K562 (cell line): ENCODE measurements around the gene ARHGAP29. TPM values are rescaled to one million over a fixed set of nuclear protein-coding genes. Genes with fewer than 3 reads are reported as not detected.

Experiments used
- ATAC-seq: fragments of 200-7000 bp; cut with Tn5 transposase; 3 replicates; pipeline ENCODE4 v1.9.1; 2020; ENCODE audit warnings: moderate library complexity
- BruUV-seq: library from RNA; stranded (reverse); fragments of 400-500 nt; replicated peaks from 2 replicates; lab custom pipeline; 2021; lab: Mats Ljungman, UMichigan
- CTCF ChIA-PET: fragments of 300-600 bp; formaldehyde crosslinking; extraction: SDS; loops from one replicate; lab custom pipeline; 2021; ENCODE audit warnings: low intra/inter-chr PET ratio; lab: Yijun Ruan, JAX
- POLR2A ChIA-PET: fragments of 300-600, 350-650 bp; sonication (Branson Sonifier 250); formaldehyde crosslinking; extraction: SDS; loops from one replicate; lab custom pipeline; 2021; ENCODE audit warnings: antibody characterized with exemption, inconsistent platforms; lab: Yijun Ruan, JAX
- DNase-seq, 4 experiments: peaks; one replicate each; pipeline versions ENCODE4 v3.0.0 to v3.0.0-alpha.2; 2011 to 2018; ENCODE audit warnings: low spot score in 3 of 4, mixed read lengths in 3 of 4; ENCODE audit errors: extremely low read depth in 1 of 4
- FAIRE-seq: peaks from 2 replicates; lab custom pipeline; 2011; peaks lifted over from hg19 to GRCh38; lab: Jason Lieb, UNC
- H2AFZ ChIP-seq: 2 replicates; pipeline ENCODE4 v1.6.0; 2011; ENCODE audit warnings: low read depth, low read length, control low read depth, inconsistent platforms
- H3K27ac ChIP-seq: fragments of 200-600 bp; 3 replicates; pipeline ENCODE4 v1.8.0; 2011; ENCODE audit warnings: low read depth, mild to moderate bottlenecking, control low read depth, inconsistent platforms, low read length, moderate library complexity, mixed read lengths; ENCODE audit errors: extremely low read depth
- H3K27me3 ChIP-seq, 2 experiments: fragments of 300-600 bp in 1 of 2; 2 replicates in 1 of 2; 3 replicates in 1 of 2; pipeline versions ENCODE4 v1.6.0 to v1.8.0; 2011; ENCODE audit warnings: inconsistent platforms in 2 of 2, low read length in 2 of 2, mild to moderate bottlenecking in 1 of 2, mixed read lengths in 1 of 2, moderate library complexity in 1 of 2; ENCODE audit not compliant: control insufficient read depth in 2 of 2, insufficient read depth in 2 of 2
- H3K36me3 ChIP-seq: fragments of 300-600 bp; 3 replicates; pipeline ENCODE4 v1.8.0; 2011; ENCODE audit warnings: mild to moderate bottlenecking, low read length, inconsistent platforms; ENCODE audit not compliant: control insufficient read depth, insufficient read depth
- H3K4me1 ChIP-seq, 2 experiments: fragments of 200-600 bp in 1 of 2; replicated peaks in 1 of 2; 2 replicates in 1 of 2; 3 replicates in 1 of 2; pipeline versions ENCODE4 v1.5.1 to v1.8.0; 2011; ENCODE audit warnings: inconsistent platforms in 2 of 2, low read length in 2 of 2, mild to moderate bottlenecking in 1 of 2, mixed read lengths in 1 of 2, moderate library complexity in 1 of 2; ENCODE audit not compliant: control insufficient read depth in 2 of 2, insufficient read depth in 2 of 2
- H3K4me2 ChIP-seq: 2 replicates; pipeline ENCODE4 v1.6.1; 2011; ENCODE audit warnings: low read length, control low read depth, inconsistent platforms, mixed read lengths; ENCODE audit not compliant: insufficient read depth
- H3K4me3 ChIP-seq: fragments of 200-600 bp; sonication (generic), shearing (Covaris generic); 2 replicates; pipeline ENCODE4 v1.5.1; 2016; ENCODE audit warnings: control low read depth, inconsistent platforms
- H3K79me2 ChIP-seq: fragments of 200-600 bp; 3 replicates; pipeline ENCODE4 v1.8.0; 2011; ENCODE audit warnings: low read length, inconsistent platforms; ENCODE audit not compliant: control insufficient read depth, insufficient read depth
- H3K9ac ChIP-seq, 2 experiments: 2 replicates each; pipeline versions ENCODE4 v1.6.0 to v1.6.1; 2011; ENCODE audit warnings: low read depth in 2 of 2, low read length in 2 of 2, control low read depth in 1 of 2, inconsistent platforms in 1 of 2, mild to moderate bottlenecking in 1 of 2, mixed read lengths in 1 of 2; ENCODE audit not compliant: insufficient read depth in 1 of 2
- H3K9me1 ChIP-seq: one replicate; pipeline ENCODE4 v1.6.0; 2011; ENCODE audit warnings: inconsistent platforms, mild to moderate bottlenecking, low read length, moderate library complexity; ENCODE audit not compliant: control insufficient read depth, insufficient read depth
- H3K9me3 ChIP-seq: replicated peaks from 2 replicates; pipeline ENCODE4 v1.5.1; 2011; ENCODE audit warnings: low read depth, low read length, inconsistent platforms; ENCODE audit not compliant: control insufficient read depth, insufficient read depth
- H4K20me1 ChIP-seq: replicated peaks from 2 replicates; pipeline ENCODE4 v1.6.1; 2011; ENCODE audit warnings: low read length, inconsistent platforms, mixed read lengths; ENCODE audit not compliant: control insufficient read depth, insufficient read depth
- BRF1 ChIP-seq: IDR thresholded peaks from 3 replicates; pipeline ENCODE4 v1.6.1; 2011; ENCODE audit warnings: borderline replicate concordance, mild to moderate bottlenecking; ENCODE audit not compliant: insufficient read length; ENCODE audit errors: extremely low read depth
- FOSL1 ChIP-seq: fragments of 200-800 bp; sonication (Bioruptor generic); conservative IDR thresholded peaks from 2 replicates; pipeline ENCODE4 v1.6.1; 2016; ENCODE audit warnings: missing genetic modification characterization, missing compliant biosample characterization
- MAX ChIP-seq: sonication (generic); formaldehyde crosslinking; IDR thresholded peaks from 2 replicates; pipeline ENCODE4 v1.9.0; 2022; ENCODE audit warnings: mild to moderate bottlenecking, missing genetic modification reagents
- ZBED1 ChIP-seq: IDR thresholded peaks from 2 replicates; pipeline ENCODE4 v1.6.1; 2014
- ZC3H4 ChIP-seq: sonication (generic); formaldehyde crosslinking; IDR thresholded peaks from 2 replicates; pipeline ENCODE4 v1.9.0; 2021; ENCODE audit warnings: missing genetic modification reagents, borderline replicate concordance
- ZNF217 ChIP-seq: sonication (generic); formaldehyde crosslinking; IDR thresholded peaks from 2 replicates; pipeline ENCODE4 v1.8.0; 2022; ENCODE audit warnings: mild to moderate bottlenecking, missing genetic modification reagents
- WGBS: fragments of 100-300 bp; shearing (Covaris generic); methylation state at CpG from one replicate; pipeline ENCODE4 v1.1.6; 2016; ENCODE audit warnings: low coverage, mixed read lengths; ENCODE audit not compliant: insufficient coverage; ENCODE audit errors: missing lambda C conversion rate; 5-methylcytosine and 5-hydroxymethylcytosine counted together
- in situ Hi-C: fragments of 300-500 bp; cut with MboI; formaldehyde crosslinking; loops from 4 replicates; pipeline ENCODE4 v1.15.0; 2018; ENCODE audit warnings: inconsistent platforms, mixed read lengths
- intact Hi-C: fragments of 100-400 bp; cut with micrococcal nuclease; formaldehyde crosslinking; loops from 2 replicates; pipeline ENCODE4 v1.14.2; 2022
- polyA plus RNA-seq, 8 experiments: library from polyadenylated mRNA; depleted of rRNA in 4 of 8; stranded (reverse) in 5 of 8; unstranded in 3 of 8; fragments of >200 nt; fragmentation: Nextera tagmentation in 2 of 8; fragmentation: Illumina TruSeq in 1 of 8; extraction: Ambion mirVana in 2 of 8; extraction: Trizol in 1 of 8; gene quantifications; 2 replicates each; pipeline versions ENCODE4 v1.2.1 to v1.2.3, GENCODE V29; 2011 to 2014; ENCODE audit warnings: inconsistent platforms in 1 of 8, missing spikeins in 1 of 8
- total RNA-seq, 7 experiments: library from RNA; depleted of rRNA in 6 of 7; stranded (reverse); fragments of >200 nt in 6 of 7; fragmentation: Illumina TruSeq in 2 of 7; extraction: Trizol in 2 of 7; gene quantifications; 2 replicates each; pipeline versions ENCODE4 v1.2.1 to v1.2.3, GENCODE V29; 2011 to 2021; ENCODE audit warnings: low replicate concordance in 1 of 7
- TF ChIP-seq, protein P1 (sequence below): fragments of 450-650 bp; formaldehyde crosslinking; IDR thresholded peaks from 2 replicates; pipeline ENCODE4 v1.4.0; 2022; ENCODE audit warnings: missing genetic modification characterization

Gene ARHGAP29
- total and polyA plus RNA-seq, 9 of the 15 experiments (the other 6 are each of a cell fraction or from before 2014, with no cell fraction given) = under 0.01 to 0.13 (median 0.02) TPM; not detected in 5

DNA sequence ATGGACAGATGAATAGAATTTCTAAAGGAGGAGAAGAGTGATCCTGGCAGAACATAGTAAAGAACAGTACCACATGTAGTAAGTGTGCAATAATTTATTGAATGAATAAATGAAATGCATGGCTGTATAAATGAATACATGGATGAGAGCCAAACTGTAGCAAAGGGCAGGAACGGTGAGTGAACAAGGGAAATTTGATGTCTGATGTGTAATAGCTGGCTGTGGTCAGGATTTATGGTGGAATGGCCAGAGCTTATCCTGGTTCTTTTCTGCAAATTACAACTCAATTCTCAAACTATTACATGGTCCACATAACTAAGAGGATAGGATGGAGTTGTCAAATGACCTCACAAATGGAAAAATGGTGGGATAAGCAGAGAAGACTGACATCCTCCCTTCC, 43.2 kb upstream of the ARHGAP29 start (continued):
- no peak for TF ChIP-seq ZC3H4 (CRISPR knock-in tag)
- TF ChIP-seq, protein P1, sequence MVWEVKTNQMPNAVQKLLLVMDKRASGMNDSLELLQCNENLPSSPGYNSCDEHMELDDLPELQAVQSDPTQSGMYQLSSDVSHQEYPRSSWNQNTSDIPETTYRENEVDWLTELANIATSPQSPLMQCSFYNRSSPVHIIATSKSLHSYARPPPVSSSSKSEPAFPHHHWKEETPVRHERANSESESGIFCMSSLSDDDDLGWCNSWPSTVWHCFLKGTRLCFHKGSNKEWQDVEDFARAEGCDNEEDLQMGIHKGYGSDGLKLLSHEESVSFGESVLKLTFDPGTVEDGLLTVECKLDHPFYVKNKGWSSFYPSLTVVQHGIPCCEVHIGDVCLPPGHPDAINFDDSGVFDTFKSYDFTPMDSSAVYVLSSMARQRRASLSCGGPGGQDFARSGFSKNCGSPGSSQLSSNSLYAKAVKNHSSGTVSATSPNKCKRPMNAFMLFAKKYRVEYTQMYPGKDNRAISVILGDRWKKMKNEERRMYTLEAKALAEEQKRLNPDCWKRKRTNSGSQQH (CRISPR knock-in tag) = no peak
- no peak for TF ChIP-seq ZBED1
- TF ChIP-seq, all 486 proteins: peak for 0

GRCh38 chr1:94279462-94279861, 42.1 kb upstream of the ARHGAP29 start:
- no peak overlapping the region for H3K4me3 ChIP-seq
- ATAC-seq = no peak
- no peaks in the 10 kb centered on the region for H3K27me3 ChIP-seq
- 0% methylated on average over 1 of the region's 1 CpG for WGBS
- H3K27ac ChIP-seq = no peak overlapping the region
- H3K4me1 ChIP-seq = no peaks in the 10 kb centered on the region
- H3K9ac ChIP-seq = no peak overlapping the region
- FAIRE-seq = no peak
- in situ Hi-C loops (no loop called here), intact Hi-C loops (no loop called here)
- no peaks in the 10 kb centered on the region for H3K36me3 ChIP-seq
- ChIA-PET POLR2A (no interaction called here), CTCF (no interaction called here)
- H2AFZ ChIP-seq = no peak overlapping the region
- no peaks in the 10 kb centered on the region for H3K9me1 ChIP-seq
- no TSS peak for BruUV-seq
- no peak overlapping the region for H3K4me2 ChIP-seq
- H3K79me2 ChIP-seq = no peaks in the 10 kb centered on the region
- no peak for DNase-seq
- TF ChIP-seq BRF1 (no peak), MAX (CRISPR knock-in tag) (no peak), ZNF217 (CRISPR knock-in tag) (no peak), FOSL1 (no peak)
- no peaks in the 10 kb centered on the region for H4K20me1 ChIP-seq
- no peaks in the 10 kb centered on the region for H3K9me3 ChIP-seq
